Nephron (organoid): ENCODE data around the gene ICA1.

Experiments used
- H3K27ac Mint-ChIP-seq, 3 experiments: 2 replicates each; pipeline ENCODE4 v1.8.0; 2020; ENCODE audit warnings: mixed read lengths in 3 of 3, mild to moderate bottlenecking in 2 of 3, moderate library complexity in 1 of 3
- H3K27me3 Mint-ChIP-seq: 2 replicates; pipeline ENCODE4 v1.8.0; 2021; ENCODE audit warnings: low read depth, mild to moderate bottlenecking, moderate library complexity, mixed read lengths
- H3K36me3 Mint-ChIP-seq: 2 replicates; pipeline ENCODE4 v1.8.0; 2020; ENCODE audit warnings: low read depth, mixed read lengths
- H3K4me1 Mint-ChIP-seq: 2 replicates; pipeline ENCODE4 v1.8.0; 2020; ENCODE audit warnings: mixed read lengths
- H3K4me3 Mint-ChIP-seq, 3 experiments: 2 replicates each; pipeline ENCODE4 v1.8.0; 2020; ENCODE audit warnings: mild to moderate bottlenecking in 3 of 3, mixed read lengths in 3 of 3, moderate library complexity in 2 of 3
- H3K9me3 Mint-ChIP-seq: 2 replicates; pipeline ENCODE4 v1.8.0; 2020; ENCODE audit warnings: mixed read lengths
- TF ChIP-seq, protein P1 (sequence below), 3 experiments: fragments of 200-600 bp; sonication (generic); IDR thresholded peaks; one replicate each; pipeline ENCODE4 v1.5.0; 2021; ENCODE audit warnings: antibody characterized with exemption in 3 of 3; ENCODE audit not compliant: unreplicated experiment in 3 of 3

ICA1 gene

DNA sequence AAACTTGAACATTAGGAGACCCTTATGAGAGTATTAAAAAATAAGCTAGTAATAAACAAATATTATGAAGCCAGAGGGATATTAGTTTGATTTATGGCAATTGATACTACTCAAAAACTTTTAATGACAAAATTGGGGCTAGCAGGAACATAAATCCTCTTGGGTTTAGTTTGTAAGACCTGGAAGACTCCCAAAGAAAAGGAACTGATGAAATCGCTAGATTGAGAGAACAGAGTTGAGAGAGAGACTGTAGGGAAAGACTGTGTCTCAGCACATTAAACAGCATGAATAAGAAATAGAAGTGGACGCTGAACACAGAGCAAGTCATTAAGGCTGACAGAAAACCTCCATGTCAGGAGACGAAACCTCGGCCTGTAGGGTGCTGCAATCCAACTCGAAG, 56.4 kb downstream of the ICA1 start:
- Mint-ChIP-seq H3K4me1 (peaks cover 4% of the 10 kb centered on the region), H3K27ac (peak overlapping the region in 1 of 3 experiments; percentile 9), H3K36me3 (peaks cover 3% of the 10 kb centered on the region), H3K27me3 (peaks cover 12% of the 10 kb centered on the region), H3K9me3 (no peaks in the 10 kb centered on the region), H3K4me3 (no peak overlapping the region)
- TF ChIP-seq, protein P1, sequence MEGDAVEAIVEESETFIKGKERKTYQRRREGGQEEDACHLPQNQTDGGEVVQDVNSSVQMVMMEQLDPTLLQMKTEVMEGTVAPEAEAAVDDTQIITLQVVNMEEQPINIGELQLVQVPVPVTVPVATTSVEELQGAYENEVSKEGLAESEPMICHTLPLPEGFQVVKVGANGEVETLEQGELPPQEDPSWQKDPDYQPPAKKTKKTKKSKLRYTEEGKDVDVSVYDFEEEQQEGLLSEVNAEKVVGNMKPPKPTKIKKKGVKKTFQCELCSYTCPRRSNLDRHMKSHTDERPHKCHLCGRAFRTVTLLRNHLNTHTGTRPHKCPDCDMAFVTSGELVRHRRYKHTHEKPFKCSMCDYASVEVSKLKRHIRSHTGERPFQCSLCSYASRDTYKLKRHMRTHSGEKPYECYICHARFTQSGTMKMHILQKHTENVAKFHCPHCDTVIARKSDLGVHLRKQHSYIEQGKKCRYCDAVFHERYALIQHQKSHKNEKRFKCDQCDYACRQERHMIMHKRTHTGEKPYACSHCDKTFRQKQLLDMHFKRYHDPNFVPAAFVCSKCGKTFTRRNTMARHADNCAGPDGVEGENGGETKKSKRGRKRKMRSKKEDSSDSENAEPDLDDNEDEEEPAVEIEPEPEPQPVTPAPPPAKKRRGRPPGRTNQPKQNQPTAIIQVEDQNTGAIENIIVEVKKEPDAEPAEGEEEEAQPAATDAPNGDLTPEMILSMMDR (IDR thresholded peaks at IDR 0.05; ENCODE audit: unreplicated experiment in 3 of 3) = no peak

DNA sequence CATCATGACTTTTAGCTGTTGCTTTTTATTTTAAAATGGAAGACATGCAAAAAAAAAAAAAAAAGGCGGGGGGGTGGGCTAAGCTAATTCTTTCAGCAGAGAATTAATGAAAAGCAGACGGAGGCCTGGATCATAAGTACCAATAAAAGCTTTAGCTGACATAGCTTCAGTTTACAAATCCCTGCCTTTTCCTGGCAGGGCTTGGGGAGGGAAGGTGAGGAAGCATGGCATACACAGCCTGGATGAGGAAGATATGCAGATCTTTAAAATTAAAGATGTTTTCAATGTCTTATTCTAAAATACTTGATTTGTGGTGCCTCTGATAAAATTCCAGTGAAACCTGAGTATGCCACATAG, 57.0 kb downstream of the ICA1 start:
- H3K4me1 Mint-ChIP-seq = peaks cover 4% of the 10 kb centered on the region
- TF ChIP-seq, protein P1 (IDR thresholded peaks at IDR 0.05; ENCODE audit: unreplicated experiment in 3 of 3) = no peak
- H3K9me3 Mint-ChIP-seq = no peaks in the 10 kb centered on the region
- peak overlapping the region in 1 of 3 experiments; percentile 9 for H3K27ac Mint-ChIP-seq
- H3K4me3 Mint-ChIP-seq = no peak overlapping the region
- peaks cover 12% of the 10 kb centered on the region for H3K27me3 Mint-ChIP-seq
- H3K36me3 Mint-ChIP-seq = peaks cover 3% of the 10 kb centered on the region

DNA sequence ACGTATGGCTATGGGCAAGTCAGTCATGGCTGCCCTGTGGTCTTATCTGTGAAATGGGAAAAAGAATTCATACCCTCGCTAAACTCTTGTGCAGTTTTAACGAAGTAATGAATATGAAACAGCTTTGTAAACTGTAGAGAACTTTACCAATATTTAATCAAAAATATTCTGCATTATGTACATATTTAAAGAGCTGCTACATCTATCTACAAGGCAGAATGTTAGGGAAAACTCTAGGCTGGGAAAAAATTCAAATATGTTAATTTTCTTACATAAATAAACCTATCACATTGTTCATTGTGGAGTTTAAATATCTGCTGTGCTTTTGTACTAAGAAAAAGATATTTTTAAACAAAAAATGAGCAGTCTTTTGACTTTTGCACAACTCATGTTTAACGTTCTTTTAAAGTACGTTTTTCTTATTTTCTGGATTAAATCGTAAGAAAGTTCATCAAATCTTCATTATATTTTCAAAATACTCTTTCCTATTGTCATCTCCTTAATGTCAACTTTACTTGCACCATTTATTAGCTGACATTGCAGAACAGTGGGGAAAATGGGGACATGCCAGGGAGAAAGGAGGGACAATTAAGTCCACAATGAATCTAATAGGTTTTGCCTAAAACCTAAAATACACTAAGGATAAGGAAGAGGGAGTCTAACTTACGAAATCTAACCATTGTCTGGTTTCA, 57.5 kb downstream of the ICA1 start:
- Mint-ChIP-seq H3K4me1 (peaks cover 4% of the 10 kb centered on the region), H3K36me3 (peaks cover 3% of the 10 kb centered on the region), H3K4me3 (no peak overlapping the region), H3K27ac (no peak overlapping the region), H3K9me3 (no peaks in the 10 kb centered on the region), H3K27me3 (peaks cover 7% of the 10 kb centered on the region)
- TF ChIP-seq, protein P1 (IDR thresholded peaks at IDR 0.05; ENCODE audit: unreplicated experiment in 3 of 3) = no peak

DNA sequence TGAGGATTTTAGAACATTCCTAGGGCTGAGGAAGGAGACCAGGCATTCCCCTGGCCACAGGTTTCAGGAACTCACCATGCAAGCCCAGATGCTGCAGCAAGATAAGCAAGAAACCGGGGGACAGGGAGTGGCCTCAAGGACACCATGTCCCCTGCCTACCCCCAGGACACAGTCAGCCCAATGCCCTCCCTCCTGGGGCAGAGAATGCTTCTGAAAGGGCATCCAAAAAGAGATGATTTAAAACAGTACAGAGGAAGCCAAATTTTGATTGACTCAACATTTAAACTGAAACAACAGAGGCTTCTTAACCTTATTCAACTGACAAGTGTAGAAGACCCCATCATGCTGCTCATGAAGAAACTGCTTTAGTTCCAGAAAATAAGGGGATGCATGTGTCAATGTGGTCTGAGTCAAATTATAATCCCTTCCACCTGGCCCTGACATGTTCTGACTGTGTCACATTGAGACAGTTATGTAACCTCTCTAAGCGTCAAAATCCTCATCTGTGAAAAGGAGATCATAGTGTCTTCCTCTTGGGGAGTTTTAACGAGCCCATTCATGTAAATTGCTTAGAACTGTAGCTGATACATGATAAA, 60.0 kb downstream of the ICA1 start:
- H3K9me3 Mint-ChIP-seq = no peaks in the 10 kb centered on the region
- H3K27ac Mint-ChIP-seq = no peak overlapping the region
- H3K36me3 Mint-ChIP-seq = peaks cover 3% of the 10 kb centered on the region
- no peak overlapping the region for H3K4me3 Mint-ChIP-seq
- TF ChIP-seq, protein P1 (IDR thresholded peaks at IDR 0.05; ENCODE audit: unreplicated experiment in 3 of 3) = no peak
- H3K27me3 Mint-ChIP-seq = peaks cover 6% of the 10 kb centered on the region
- peaks cover 4% of the 10 kb centered on the region for H3K4me1 Mint-ChIP-seq

DNA sequence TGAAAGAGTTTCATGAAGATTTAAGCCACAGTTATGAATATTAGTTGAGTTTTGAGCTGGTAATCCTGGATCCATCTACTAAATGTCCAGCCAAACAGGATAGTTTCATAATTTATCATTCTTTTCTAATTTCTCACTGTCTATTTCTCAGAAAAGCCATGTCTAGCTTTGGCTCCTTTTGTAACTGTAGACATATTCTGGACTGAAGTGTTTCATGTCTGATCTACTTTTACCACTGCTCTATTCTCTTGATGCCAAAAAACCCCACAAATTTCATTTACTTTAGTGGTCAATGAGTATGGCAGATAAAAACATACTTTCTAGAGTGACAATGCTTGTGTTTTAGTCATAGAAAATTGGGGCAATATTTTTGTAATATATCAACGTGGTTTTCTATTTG, 61.2 kb downstream of the ICA1 start:
- TF ChIP-seq, protein P1 (IDR thresholded peaks at IDR 0.05; ENCODE audit: unreplicated experiment in 3 of 3) = no peak
- Mint-ChIP-seq H3K9me3 (no peaks in the 10 kb centered on the region), H3K4me3 (no peak overlapping the region), H3K27me3 (peaks cover 6% of the 10 kb centered on the region), H3K36me3 (no peaks in the 10 kb centered on the region), H3K27ac (no peak overlapping the region), H3K4me1 (peaks cover 4% of the 10 kb centered on the region)

DNA sequence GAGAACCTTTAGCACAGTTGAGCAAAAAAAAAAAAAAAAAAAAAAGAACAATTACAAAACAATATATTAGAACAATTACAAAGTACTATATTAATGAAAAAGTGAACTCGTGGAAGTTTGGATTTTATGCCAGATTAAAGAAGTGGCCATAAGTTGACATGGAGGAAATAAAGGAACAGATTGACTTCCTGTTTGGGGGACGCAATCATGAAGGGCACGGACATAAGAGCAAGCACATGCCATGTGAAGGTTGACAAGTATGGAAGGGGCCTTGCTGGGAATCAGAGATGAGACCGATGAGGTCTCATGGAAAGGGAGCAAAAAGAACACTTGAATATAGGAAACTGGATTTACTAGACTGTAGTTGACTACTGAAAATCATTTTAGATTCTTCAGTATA, 61.7 kb downstream of the ICA1 start:
- Mint-ChIP-seq H3K27me3 (peaks cover 6% of the 10 kb centered on the region), H3K27ac (no peak overlapping the region), H3K4me1 (peaks cover 4% of the 10 kb centered on the region), H3K36me3 (no peaks in the 10 kb centered on the region), H3K9me3 (no peaks in the 10 kb centered on the region), H3K4me3 (no peak overlapping the region)
- TF ChIP-seq, protein P1 (IDR thresholded peaks at IDR 0.05; ENCODE audit: unreplicated experiment in 3 of 3) = no peak
